Hematopoietic multipotent progenitor cell treated with erythropoietin and hydrocortisone succinate and interleukin-3 and kit ligand, for 8 days (in vitro differentiated cells): ENCODE data around the gene KCNQ1OT1.

Source experiments
- DNase-seq: peaks from one replicate; pipeline ENCODE4 v3.0.0-alpha.2; 2015

Gene KCNQ1OT1

GRCh38 chr11:2666401-2666741 is 33.4 kb downstream of the KCNQ1OT1 start:
- no peak for DNase-seq

- DNase-seq, result no peak
Observed at GRCh38 chr11:2665526-2666400, 34.0 kb downstream of the KCNQ1OT1 start.

- DNase-seq, result no peak
Observed at GRCh38 chr11:2664791-2665525, 34.8 kb downstream of the KCNQ1OT1 start.

GRCh38 chr11:2664376-2664775 is 35.4 kb downstream of the KCNQ1OT1 start:
- DNase-seq, result no peak

GRCh38 chr11:2663915-2664314 is 35.9 kb downstream of the KCNQ1OT1 start:
- no peak for DNase-seq

- no peak for DNase-seq
Observed at GRCh38 chr11:2663506-2663905, 36.3 kb downstream of the KCNQ1OT1 start.

GRCh38 chr11:2662430-2663299 is 37.1 kb downstream of the KCNQ1OT1 start:
- no peak for DNase-seq

- no peak for DNase-seq
Observed at GRCh38 chr11:2662024-2662312, 37.8 kb downstream of the KCNQ1OT1 start.

- DNase-seq, result no peak
Observed at GRCh38 chr11:2661173-2662023, 38.4 kb downstream of the KCNQ1OT1 start.

GRCh38 chr11:2660357-2660939 is 39.3 kb downstream of the KCNQ1OT1 start:
- DNase-seq, result no peak

GRCh38 chr11:2657697-2658284 is 42.0 kb downstream of the KCNQ1OT1 start:
- DNase-seq, result no peak

GRCh38 chr11:2656859-2657258 is 42.9 kb downstream of the KCNQ1OT1 start:
- no peak for DNase-seq

- no peak for DNase-seq
Observed at GRCh38 chr11:2655834-2656622, 43.8 kb downstream of the KCNQ1OT1 start.

- no peak for DNase-seq
Observed at GRCh38 chr11:2655016-2655719, 44.6 kb downstream of the KCNQ1OT1 start.

- DNase-seq, result no peak
Observed at GRCh38 chr11:2653930-2654739, 45.7 kb downstream of the KCNQ1OT1 start.

GRCh38 chr11:2653198-2653551 is 46.6 kb downstream of the KCNQ1OT1 start:
- DNase-seq, result no peak

- no peak for DNase-seq
Observed at GRCh38 chr11:2652333-2653197, 47.2 kb downstream of the KCNQ1OT1 start.

- DNase-seq, result no peak
Observed at GRCh38 chr11:2651826-2652271, 47.9 kb downstream of the KCNQ1OT1 start.
